ENCODE measurements around the gene EIF4G3. TPM values are rescaled to one million over a fixed set of nuclear protein-coding genes. Genes with fewer than 3 reads are reported as not detected.
"Not testable (repeated sequence)": the region's sequence is repeated elsewhere in the genome, so short reads cannot be mapped to it uniquely, and the experiment has no call there.

EIF4G3 gene
- total and polyA plus RNA-seq, 7 donors: 11.3 to 58.1 (median 39.5) TPM

DNA sequence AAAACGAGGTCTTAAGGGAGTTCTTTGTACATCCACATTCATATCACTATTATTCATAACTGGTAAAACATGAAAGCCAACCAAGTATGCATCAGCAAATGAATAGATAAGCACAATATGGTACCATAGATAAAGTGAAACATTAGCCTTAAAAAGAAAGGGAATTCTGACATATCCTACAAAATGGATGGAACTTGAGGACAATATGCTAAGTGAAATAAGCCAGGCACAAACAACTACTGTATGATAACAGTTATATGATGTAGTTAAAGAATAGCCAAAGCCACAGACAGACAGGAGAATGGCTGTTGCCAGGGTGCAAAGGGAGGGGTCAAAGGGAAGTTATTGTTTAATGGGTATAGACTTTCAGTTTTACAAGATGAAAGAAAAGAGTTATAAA lies 148.9 kb downstream of the EIF4G3 start:
- ATAC-seq: no peak

DNA sequence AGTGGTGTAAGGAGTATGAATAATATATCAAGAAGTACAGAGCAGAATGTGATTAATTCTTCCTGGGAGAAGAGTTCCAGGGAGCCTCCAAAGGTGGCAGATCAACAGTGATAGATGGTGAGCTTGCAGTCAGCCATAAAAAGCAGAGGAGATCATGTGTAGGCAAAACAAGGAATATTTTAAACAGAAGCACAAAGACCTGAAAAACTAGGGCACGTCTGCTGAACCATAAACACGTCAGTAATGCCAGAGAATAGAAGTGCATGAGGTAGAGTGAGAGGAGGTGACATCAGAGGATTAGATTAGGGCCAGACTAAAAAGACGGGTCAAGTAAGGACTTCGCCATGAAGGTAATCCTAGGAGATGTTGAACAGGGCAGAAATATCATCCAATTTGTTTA lies 151.8 kb downstream of the EIF4G3 start:
- Histone ChIP-seq H3K27ac (peak overlapping the region; percentile 53), H3K4me1 (peaks cover 25% of the 10 kb centered on the region), H3K4me3 (no peak overlapping the region), H3K27me3 (ENCODE audit: insufficient read depth in 3 of 3, low read length in 2 of 3) (no peaks in the 10 kb centered on the region), H3K9me3 (no peaks in the 10 kb centered on the region), H3K36me3 (ENCODE audit: insufficient read depth in 1 of 2, low read depth in 1 of 2) (no peaks in the 10 kb centered on the region)
- WGBS, 3 donors: 49 to 82% (median 55%) methylated on average over 4 of the region's 4 CpGs
- DNase-seq (no peak), ATAC-seq (no peak)
- TF ChIP-seq, protein P1, sequence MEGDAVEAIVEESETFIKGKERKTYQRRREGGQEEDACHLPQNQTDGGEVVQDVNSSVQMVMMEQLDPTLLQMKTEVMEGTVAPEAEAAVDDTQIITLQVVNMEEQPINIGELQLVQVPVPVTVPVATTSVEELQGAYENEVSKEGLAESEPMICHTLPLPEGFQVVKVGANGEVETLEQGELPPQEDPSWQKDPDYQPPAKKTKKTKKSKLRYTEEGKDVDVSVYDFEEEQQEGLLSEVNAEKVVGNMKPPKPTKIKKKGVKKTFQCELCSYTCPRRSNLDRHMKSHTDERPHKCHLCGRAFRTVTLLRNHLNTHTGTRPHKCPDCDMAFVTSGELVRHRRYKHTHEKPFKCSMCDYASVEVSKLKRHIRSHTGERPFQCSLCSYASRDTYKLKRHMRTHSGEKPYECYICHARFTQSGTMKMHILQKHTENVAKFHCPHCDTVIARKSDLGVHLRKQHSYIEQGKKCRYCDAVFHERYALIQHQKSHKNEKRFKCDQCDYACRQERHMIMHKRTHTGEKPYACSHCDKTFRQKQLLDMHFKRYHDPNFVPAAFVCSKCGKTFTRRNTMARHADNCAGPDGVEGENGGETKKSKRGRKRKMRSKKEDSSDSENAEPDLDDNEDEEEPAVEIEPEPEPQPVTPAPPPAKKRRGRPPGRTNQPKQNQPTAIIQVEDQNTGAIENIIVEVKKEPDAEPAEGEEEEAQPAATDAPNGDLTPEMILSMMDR (IDR thresholded peaks at IDR 0.05): no peak
- intact Hi-C loops (cut with DNase I): loop anchor here in 1 of 2 donors (10.0 kb wide), 1 partner anchor 50 kb away; no protein-coding TSS in a partner anchor

More for the DNA sequence above, 148.9 kb downstream of the EIF4G3 start:
- 92 to 97% (median 97%) methylated on average over 1 of the region's 1 CpG for WGBS, 3 donors
- Histone ChIP-seq H3K36me3 (ENCODE audit: insufficient read depth in 1 of 2, low read depth in 1 of 2) (no peaks in the 10 kb centered on the region), H3K27me3 (ENCODE audit: insufficient read depth in 3 of 3, low read length in 2 of 3) (no peaks in the 10 kb centered on the region), H3K9me3 (no peaks in the 10 kb centered on the region), H3K4me3 (no peak overlapping the region), H3K4me1 (peaks cover 19% of the 10 kb centered on the region), H3K27ac (no peak overlapping the region)
- intact Hi-C loops (cut with DNase I): loop anchor here in 1 of 2 donors (10.0 kb wide), 1 partner anchor 47 kb away; no protein-coding TSS in a partner anchor
- TF ChIP-seq, protein P1 (IDR thresholded peaks at IDR 0.05): no peak
- DNase-seq: no peak

DNA sequence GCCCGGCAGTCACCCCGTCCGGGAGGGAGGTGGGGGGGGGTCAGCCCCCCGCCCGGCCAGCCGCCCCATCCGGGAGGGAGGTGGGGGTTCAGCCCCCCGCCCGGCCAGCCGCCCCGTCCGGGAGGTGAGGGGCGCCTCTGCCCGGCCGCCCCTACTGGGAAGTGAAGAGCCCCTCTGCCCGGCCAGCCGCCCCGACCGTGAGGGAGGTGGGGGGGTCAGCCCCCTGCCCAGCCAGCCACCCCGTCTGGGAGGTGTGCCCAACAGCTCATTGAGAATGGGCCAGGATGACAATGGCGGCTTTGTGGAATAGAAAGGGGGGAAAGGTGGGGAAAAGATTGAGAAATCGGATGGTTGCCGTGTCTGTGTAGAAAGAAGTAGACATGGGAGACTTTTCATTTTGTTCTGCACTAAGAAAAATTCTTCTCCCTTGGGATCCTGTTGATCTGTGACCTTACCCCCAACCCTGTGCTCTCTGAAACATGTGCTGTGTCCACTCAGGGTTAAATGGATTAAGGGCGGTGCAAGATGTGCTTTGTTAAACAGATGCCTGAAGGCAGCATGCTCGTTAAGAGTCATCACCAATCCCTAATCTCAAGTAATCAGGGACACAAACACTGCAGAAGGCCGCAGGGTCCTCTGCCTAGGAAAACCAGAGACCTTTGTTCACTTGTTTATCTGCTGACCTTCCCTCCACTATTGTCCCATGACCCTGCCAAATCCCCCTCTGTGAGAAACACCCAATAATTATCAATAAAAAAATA lies 152.4 kb downstream of the EIF4G3 start:
- H3K4me3 ChIP-seq; H3K36me3 ChIP-seq (ENCODE audit: insufficient read depth in 1 of 2, low read depth in 1 of 2); H3K9me3 ChIP-seq; ATAC-seq; DNase-seq; H3K27me3 ChIP-seq (ENCODE audit: insufficient read depth in 3 of 3, low read length in 2 of 3): not testable (repeated sequence)
- peaks cover 25% of the 10 kb centered on the region for H3K4me1 ChIP-seq
- H3K27ac ChIP-seq: peak overlapping the region; percentile 53
- intact Hi-C loops (cut with DNase I): loop anchor here in 1 of 2 donors (10.0 kb wide), 1 partner anchor 50 kb away; no protein-coding TSS in a partner anchor
- 94 to 95% (median 95%) methylated on average over 12 to 24 of the region's 26 CpGs for WGBS, 3 donors

DNA sequence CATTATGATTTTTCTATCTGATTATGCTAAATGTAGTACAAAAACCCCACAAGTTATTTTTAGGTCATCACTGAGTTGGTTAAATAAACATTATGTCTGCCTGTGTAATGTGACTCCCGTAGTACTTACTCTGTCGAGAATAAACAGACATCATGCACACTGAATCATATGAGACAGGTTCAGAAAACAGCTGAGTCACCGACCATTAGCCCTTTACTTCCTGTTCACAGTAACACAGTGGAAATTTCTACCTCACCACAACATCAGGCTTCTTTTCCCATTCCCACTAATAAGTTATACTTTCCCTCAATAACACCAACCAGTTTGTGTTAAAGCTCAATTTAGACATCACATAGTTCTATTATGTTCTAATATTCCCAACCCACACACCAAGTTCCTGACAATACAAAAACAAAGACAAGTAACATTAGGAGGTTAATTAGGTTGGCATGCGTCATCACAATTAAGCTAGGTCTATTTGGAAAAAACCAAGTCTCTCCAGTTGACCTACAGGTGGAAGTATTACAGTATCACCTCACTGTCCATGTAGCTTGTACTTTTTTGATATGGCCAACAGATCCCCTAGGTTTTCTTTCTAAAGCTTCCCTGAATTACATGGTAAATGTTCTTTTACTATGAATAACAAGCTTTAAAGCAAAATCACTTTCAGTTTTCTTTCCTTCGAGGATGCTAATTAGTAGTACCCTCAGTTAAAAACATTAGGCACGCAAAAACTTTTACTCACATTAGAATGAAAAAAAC lies 154.2 kb downstream of the EIF4G3 start:
- no peaks in the 10 kb centered on the region for H3K27me3 ChIP-seq (ENCODE audit: insufficient read depth in 3 of 3, low read length in 2 of 3)
- WGBS, 3 donors: 22 to 30% (median 22%) methylated on average over 6 of the region's 6 CpGs
- TF ChIP-seq, protein P1 (IDR thresholded peaks at IDR 0.05): no peak
- H3K4me3 ChIP-seq: peak overlapping the region; percentile 38
- H3K4me1 ChIP-seq: peaks cover 25% of the 10 kb centered on the region
- no peaks in the 10 kb centered on the region for H3K36me3 ChIP-seq (ENCODE audit: insufficient read depth in 1 of 2, low read depth in 1 of 2)
- DNase-seq: no peak
- H3K27ac ChIP-seq: peak overlapping the region; percentile 90
- intact Hi-C loops (cut with DNase I): loop anchor here in 1 of 2 donors (10.0 kb wide), 1 partner anchor 52 kb away; no protein-coding TSS in a partner anchor
- no peaks in the 10 kb centered on the region for H3K9me3 ChIP-seq
- peak; percentile 98 to 100 (median 99) for ATAC-seq

DNA sequence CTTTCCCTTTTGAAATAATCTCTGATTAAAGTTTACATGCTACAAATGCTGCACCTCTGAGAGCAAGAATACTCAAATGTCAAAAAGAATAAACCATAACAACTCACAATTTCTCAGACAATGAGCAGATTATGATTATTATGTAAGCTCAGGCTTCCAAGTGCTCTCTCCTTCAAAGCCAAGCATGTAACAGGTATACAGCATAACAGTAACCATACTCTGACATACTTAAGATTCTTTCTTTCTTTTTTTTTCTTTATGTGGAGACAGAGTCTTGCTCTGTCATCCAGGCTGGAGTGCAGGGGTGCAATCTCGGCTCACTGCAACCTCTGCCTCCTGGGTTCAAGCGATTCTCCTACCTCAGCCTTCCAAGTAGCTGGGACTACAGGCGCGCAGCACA lies 155.4 kb downstream of the EIF4G3 start:
- Histone ChIP-seq H3K4me3 (peak overlapping the region; percentile 38), H3K4me1 (peaks cover 25% of the 10 kb centered on the region), H3K36me3 (ENCODE audit: insufficient read depth in 1 of 2, low read depth in 1 of 2) (no peaks in the 10 kb centered on the region), H3K27me3 (ENCODE audit: insufficient read depth in 3 of 3, low read length in 2 of 3) (no peaks in the 10 kb centered on the region), H3K9me3 (no peaks in the 10 kb centered on the region), H3K27ac (peak overlapping the region; percentile 90)
- ATAC-seq: peak in 1 of 4 donors; percentile 3
- intact Hi-C loops (cut with DNase I): loop anchor here in 1 of 2 donors (2.0 to 10.0 kb wide), 2 partner anchors 19 to 53 kb away; no protein-coding TSS in a partner anchor
- DNase-seq: no peak
- WGBS, 3 donors: 83 to 96% (median 89%) methylated on average over 4 of the region's 4 CpGs
- TF ChIP-seq, protein P1 (IDR thresholded peaks at IDR 0.05): no peak
